ENCODE results near the gene NSUN4. TPM values are rescaled to one million over a fixed set of nuclear protein-coding genes. Genes with fewer than 3 reads are reported as not detected.

The NSUN4 gene
- total and polyA plus RNA-seq, 9 of the 15 experiments (the other 6 are each of a cell fraction or from before 2014, with no cell fraction given), result 33.4 to 60.2 (median 46.3) TPM

- TF ChIP-seq PML (IDR thresholded peaks at IDR 0.05; ENCODE audit: low read length), result no peak
- TF ChIP-seq ZC3H4 (CRISPR knock-in tag; IDR thresholded peaks at IDR 0.05; ENCODE audit: borderline replicate concordance), result no peak
- peak in 1 of 2 experiments; percentile 49; a peak in 1 of 4 replicates for TF ChIP-seq HDAC1 (IDR thresholded peaks at IDR 0.05)
- TF ChIP-seq NEUROD1 (IDR thresholded peaks at IDR 0.05; ENCODE audit: borderline replicate concordance, low read depth, low read length, partially characterized antibody), result peak; percentile 96
- TF ChIP-seq MAZ (CRISPR knock-in tag; conservative IDR thresholded peaks at IDR 0.05 in 1 of 2, IDR thresholded peaks at IDR 0.05 in 1 of 2), result peak in 1 of 2 experiments; percentile 87; a peak in 2 of 4 replicates
- TF ChIP-seq ARID1B (IDR thresholded peaks at IDR 0.05), result peak; percentile 45; the same call in 1 of the 2 replicates
- TF ChIP-seq ZNF311 (CRISPR knock-in tag; IDR thresholded peaks at IDR 0.05), result no peak
- peak; percentile 71 for TF ChIP-seq VEZF1 (CRISPR knock-in tag; IDR thresholded peaks at IDR 0.05)
- TF ChIP-seq TAL1 (IDR thresholded peaks at IDR 0.05), result 0 out of 2 replicates have a peak, but pooled peaks have one; percentile 7
- 0 out of 2 replicates have a peak, but pooled peaks have one; percentile 37 for TF ChIP-seq E2F4 (CRISPR knock-in tag; IDR thresholded peaks at IDR 0.05; ENCODE audit: low read depth)
- 0 out of 2 replicates have a peak, but pooled peaks have one; percentile 28 for TF ChIP-seq ZNF740 (CRISPR knock-in tag; IDR thresholded peaks at IDR 0.05)
- no peak for TF ChIP-seq ZNF740 (tag; IDR thresholded peaks at IDR 0.05)
- no peak for TF ChIP-seq FOXK2 (conservative IDR thresholded peaks at IDR 0.05 in 1 of 2, IDR thresholded peaks at IDR 0.05 in 1 of 2; ENCODE audit: low read depth in 2 of 2)
- no peak for TF ChIP-seq NFIX (CRISPR knock-in tag; IDR thresholded peaks at IDR 0.05; ENCODE audit: low read depth)
- 0 out of 2 replicates have a peak, but pooled peaks have one; percentile 36 for TF ChIP-seq ZBTB33 (CRISPR knock-in tag; IDR thresholded peaks at IDR 0.05)
- peak; percentile 30; the same call in 1 of the 2 replicates for TF ChIP-seq HLTF (IDR thresholded peaks at IDR 0.05)
- no peak for TF ChIP-seq HBP1 (CRISPR knock-in tag; IDR thresholded peaks at IDR 0.05)
- TF ChIP-seq GATAD2A (IDR thresholded peaks at IDR 0.05), result 0 out of 2 replicates have a peak, but pooled peaks have one; percentile 15
- TF ChIP-seq RB1 (IDR thresholded peaks at IDR 0.05; ENCODE audit: low read depth), result peak; percentile 69
- TF ChIP-seq SMARCA4 (IDR thresholded peaks at IDR 0.05), result peak; percentile 46; the same call in 1 of the 2 replicates
- 0 out of 2 replicates have a peak, but pooled peaks have one; percentile 71 for TF ChIP-seq XRCC5 (IDR thresholded peaks at IDR 0.05; ENCODE audit: low read depth, low read length)
- TF ChIP-seq ZNF3 (CRISPR knock-in tag; IDR thresholded peaks at IDR 0.05), result no peak
Observed at GRCh38 chr1:46401964-46402626, 61.5 kb downstream of the NSUN4 start (continued).
